H1 (cell line): ENCODE measurements around the gene OR9A2. TPM values are rescaled to one million over a fixed set of nuclear protein-coding genes. Genes with fewer than 3 reads are reported as not detected.

Experiments
- CTCF ChIA-PET: fragments of 300-600 bp; sonication (Branson Sonifier 250); formaldehyde crosslinking; loops from one replicate; lab custom pipeline; 2021; ENCODE audit not compliant: partially characterized antibody; lab: Charles Lee
- POLR2A ChIA-PET: fragments of 300-600 bp; sonication (Branson Sonifier 250); formaldehyde crosslinking; loops from one replicate; lab custom pipeline; 2021; ENCODE audit warnings: inconsistent platforms; ENCODE audit not compliant: partially characterized antibody; lab: Charles Lee
- DNase-seq, 2 experiments: peaks; one replicate each; pipeline versions ENCODE4 v3.0.0 to v3.0.0-alpha.2; 2010 to 2022; ENCODE audit warnings: low spot score in 2 of 2, low read depth in 1 of 2, mixed read lengths in 1 of 2
- FAIRE-seq: peaks from 2 replicates; lab custom pipeline; 2011; peaks lifted over from hg19 to GRCh38; lab: Jason Lieb, UNC
- H2AFZ ChIP-seq: 2 replicates; pipeline ENCODE4 v1.8.1; 2012; ENCODE audit warnings: low read length, inconsistent platforms
- H2AK5ac ChIP-seq: 2 replicates; pipeline ENCODE4 v1.6.1; 2013; ENCODE audit warnings: low read depth, low read length
- H2BK120ac ChIP-seq: replicated peaks from 2 replicates; pipeline ENCODE3; 2013; ENCODE audit warnings: low read depth, low read length, inconsistent platforms
- H2BK12ac ChIP-seq: 2 replicates; pipeline ENCODE4 v1.6.1; 2013; ENCODE audit warnings: low read depth, low read length
- H2BK15ac ChIP-seq: 2 replicates; pipeline ENCODE4 v1.6.1; 2013; ENCODE audit warnings: low read length
- H2BK20ac ChIP-seq: 2 replicates; pipeline ENCODE4 v1.6.1; 2013; ENCODE audit warnings: low read length
- H2BK5ac ChIP-seq: 2 replicates; pipeline ENCODE4 v1.6.1; 2013; ENCODE audit warnings: low read depth, low read length
- H3K14ac ChIP-seq: 2 replicates; pipeline ENCODE4 v1.6.1; 2013; ENCODE audit warnings: inconsistent platforms; ENCODE audit not compliant: insufficient read length
- H3K18ac ChIP-seq: 2 replicates; pipeline ENCODE4 v1.6.1; 2013; ENCODE audit warnings: low read length; ENCODE audit errors: extremely low read depth
- H3K23ac ChIP-seq: 2 replicates; pipeline ENCODE4 v1.6.1; 2013; ENCODE audit warnings: inconsistent platforms; ENCODE audit not compliant: insufficient read length
- H3K23me2 ChIP-seq: 2 replicates; pipeline ENCODE4 v1.6.1; 2013; ENCODE audit warnings: low read depth, low read length
- H3K27ac ChIP-seq: 2 replicates; pipeline ENCODE4 v1.6.1; 2011; ENCODE audit warnings: low read depth, low read length, inconsistent platforms
- H3K27me3 ChIP-seq, 4 experiments: replicated peaks in 1 of 4; 1 replicate in 1 of 4; 2 replicates in 3 of 4; pipeline versions ENCODE4 v1.6.1 to v1.8.1; 2011 to 2013; ENCODE audit warnings: low read length in 3 of 4, mild to moderate bottlenecking in 3 of 4, inconsistent platforms in 2 of 4, mixed read lengths in 2 of 4, moderate library complexity in 1 of 4; ENCODE audit not compliant: control insufficient read depth in 3 of 4, insufficient read depth in 3 of 4; ENCODE audit errors: extremely low read depth in 1 of 4
- H3K36me3 ChIP-seq, 4 experiments: 2 replicates each; pipeline versions ENCODE4 v1.6.1 to v1.8.1; 2011 to 2013; ENCODE audit warnings: mild to moderate bottlenecking in 4 of 4, low read length in 3 of 4, moderate library complexity in 2 of 4, control low read depth in 1 of 4, inconsistent platforms in 1 of 4; ENCODE audit not compliant: insufficient read depth in 4 of 4, control insufficient read depth in 2 of 4
- H3K4ac ChIP-seq: replicated peaks from 2 replicates; pipeline ENCODE3; 2013; ENCODE audit warnings: low read length, low read depth, mixed read lengths, inconsistent platforms; ENCODE audit not compliant: insufficient read length
- H3K4me1 ChIP-seq, 4 experiments: replicated peaks in 1 of 4; 1 replicate in 1 of 4; 2 replicates in 3 of 4; pipeline versions ENCODE4 v1.6.1 to v1.8.1; 2011 to 2013; ENCODE audit warnings: low read length in 3 of 4, inconsistent platforms in 2 of 4, mixed read lengths in 1 of 4; ENCODE audit not compliant: insufficient read depth in 4 of 4, control insufficient read depth in 3 of 4
- H3K4me2 ChIP-seq, 2 experiments: 2 replicates each; pipeline versions ENCODE4 v1.6.1 to v1.8.1; 2011 to 2013; ENCODE audit warnings: low read depth in 2 of 2, low read length in 2 of 2, control low read depth in 1 of 2, inconsistent platforms in 1 of 2, mild to moderate bottlenecking in 1 of 2; ENCODE audit not compliant: insufficient read depth in 1 of 2
- H3K4me3 ChIP-seq, 4 experiments: fragments of 200-600, 300-600 bp in 1 of 4; sonication (generic), shearing (Covaris generic), sonication (Bioruptor Twin) in 1 of 4; 2 replicates each; pipeline versions ENCODE4 v1.5.1 to v1.8.1; 2011 to 2016; ENCODE audit warnings: low read length in 4 of 4, low read depth in 3 of 4, control low read depth in 2 of 4, inconsistent platforms in 2 of 4, mild to moderate bottlenecking in 2 of 4, mixed read lengths in 1 of 4, moderate library complexity in 1 of 4; ENCODE audit not compliant: insufficient read depth in 2 of 4; ENCODE audit errors: extremely low read depth in 1 of 4
- H3K56ac ChIP-seq: replicated peaks from 2 replicates; pipeline ENCODE3; 2013; ENCODE audit warnings: low read depth, mild to moderate bottlenecking, mixed read lengths, low read length, inconsistent platforms; ENCODE audit not compliant: insufficient read length
- H3K79me1 ChIP-seq: 2 replicates; pipeline ENCODE4 v1.6.1; 2013; ENCODE audit warnings: low read depth, low read length, control low read depth
- H3K79me2 ChIP-seq, 2 experiments: 2 replicates each; pipeline versions ENCODE4 v1.6.1 to v1.8.1; 2012 to 2013; ENCODE audit warnings: low read length in 2 of 2, mild to moderate bottlenecking in 2 of 2, inconsistent platforms in 1 of 2; ENCODE audit not compliant: insufficient read depth in 2 of 2, control insufficient read depth in 1 of 2
- H3K9ac ChIP-seq, 4 experiments: replicated peaks in 1 of 4; 1 replicate in 1 of 4; 2 replicates in 3 of 4; pipeline versions ENCODE4 v1.6.1 to v1.8.1; 2011 to 2013; ENCODE audit warnings: low read depth in 3 of 4, low read length in 3 of 4, control low read depth in 2 of 4, mild to moderate bottlenecking in 2 of 4, moderate library complexity in 2 of 4, inconsistent platforms in 1 of 4; ENCODE audit errors: extremely low read depth in 1 of 4
- H3K9me3 ChIP-seq, 2 experiments: 2 replicates each; pipeline versions ENCODE4 v1.6.1 to v1.8.1; 2012 to 2013; ENCODE audit warnings: mild to moderate bottlenecking in 2 of 2, moderate library complexity in 2 of 2, control low read depth in 1 of 2, inconsistent platforms in 1 of 2, low read depth in 1 of 2, low read length in 1 of 2, mixed read lengths in 1 of 2; ENCODE audit not compliant: insufficient read depth in 2 of 2
- H4K20me1 ChIP-seq, 2 experiments: replicated peaks in 1 of 2; 2 replicates each; pipeline versions ENCODE3 to v1.8.1; 2011 to 2013; ENCODE audit warnings: inconsistent platforms in 2 of 2, low read length in 2 of 2, mild to moderate bottlenecking in 1 of 2; ENCODE audit not compliant: insufficient read depth in 2 of 2, control insufficient read depth in 1 of 2
- H4K5ac ChIP-seq: 2 replicates; pipeline ENCODE4 v1.6.1; 2013; ENCODE audit warnings: low read length, low read depth, mixed read lengths, inconsistent platforms; ENCODE audit not compliant: insufficient read length
- H4K8ac ChIP-seq: 2 replicates; pipeline ENCODE4 v1.8.0; 2013; ENCODE audit warnings: mild to moderate bottlenecking, moderate library complexity, low read length, inconsistent platforms; ENCODE audit not compliant: insufficient read depth; ENCODE audit errors: extremely low read depth
- H4K91ac ChIP-seq: replicated peaks from 2 replicates; pipeline ENCODE3; 2013; ENCODE audit warnings: low read length, mixed read lengths, inconsistent platforms; ENCODE audit not compliant: insufficient read length
- BACH1 ChIP-seq: IDR thresholded peaks from 2 replicates; pipeline ENCODE4 v1.6.1; 2012; ENCODE audit warnings: low read length, improper control_type of control experiment
- CBX5 ChIP-seq: fragments of 300-800, 300-1000 bp; sonication (generic); IDR thresholded peaks from 2 replicates; pipeline ENCODE4 v1.7.1; 2016; ENCODE audit warnings: antibody characterized with exemption, low read length, low read depth
- CHD1 ChIP-seq: IDR thresholded peaks from 2 replicates; pipeline ENCODE4 v1.6.1; 2012; ENCODE audit warnings: low read depth, low read length, improper control_type of control experiment
- EZH2 ChIP-seq: fragments of 200-600 bp; sonication (generic); IDR thresholded peaks from 2 replicates; pipeline ENCODE4 v1.7.1; 2012; ENCODE audit warnings: low read depth, mild to moderate bottlenecking, moderate library complexity, low read length, inconsistent platforms; ENCODE audit not compliant: severe bottlenecking
- GABPA ChIP-seq: IDR thresholded peaks from 2 replicates; pipeline ENCODE4 v1.6.1; 2011; ENCODE audit warnings: mild to moderate bottlenecking, low read length, moderate library complexity, borderline replicate concordance; ENCODE audit not compliant: insufficient read depth
- PHF8 ChIP-seq: fragments of 200-600 bp; sonication (generic); conservative IDR thresholded peaks from 2 replicates; pipeline ENCODE4 v1.7.1; 2012; ENCODE audit warnings: low read depth, mild to moderate bottlenecking, inconsistent platforms, low read length, moderate library complexity
- RAD21 ChIP-seq, 2 experiments: IDR thresholded peaks in 1 of 2; conservative IDR thresholded peaks in 1 of 2; 2 replicates each; pipeline ENCODE4 v1.6.1; 2011; ENCODE audit warnings: low read depth in 2 of 2, low read length in 2 of 2, improper control_type of control experiment in 1 of 2, inconsistent platforms in 1 of 2, mild to moderate bottlenecking in 1 of 2, moderate library complexity in 1 of 2
- SIX5 ChIP-seq: IDR thresholded peaks from 2 replicates; pipeline ENCODE4 v1.6.1; 2011; ENCODE audit warnings: mild to moderate bottlenecking, low read depth, low read length
- WGBS, 2 experiments: shearing (Covaris generic) in 1 of 2; methylation state at CpG; one replicate each; pipeline versions ENCODE4 v1.1.6 to v1.1.7; 2013 to 2015; ENCODE audit warnings: low lambda C conversion rate in 2 of 2, mixed read lengths in 2 of 2, inconsistent platforms in 1 of 2, low coverage in 1 of 2, missing lambda C conversion rate in 1 of 2; ENCODE audit not compliant: insufficient replicate concordance in 2 of 2, insufficient coverage in 1 of 2, insufficient read length in 1 of 2; ENCODE audit errors: extremely low coverage in 1 of 2, missing lambda C conversion rate in 1 of 2; 5-methylcytosine and 5-hydroxymethylcytosine counted together
- polyA plus RNA-seq, 7 experiments: library from polyadenylated mRNA; depleted of rRNA in 3 of 7; stranded (reverse) in 5 of 7; unstranded in 2 of 7; fragments of >200 nt in 5 of 7; fragments of 200-250 nt in 2 of 7; gene quantifications; 1 replicate in 5 of 7; 2 replicates in 1 of 7; 4 replicates in 1 of 7; pipeline versions ENCODE4 v1.2.1 to v1.2.3, GENCODE V29; 2011 to 2013; ENCODE audit warnings: missing spikeins in 2 of 7, mixed read lengths in 2 of 7
- total RNA-seq: library from RNA; stranded (reverse); fragmentation: NEBNext Ultra II Directional; extraction: Animal tissue kit (Norgen Biotek cat#: 25700); gene quantifications from 2 replicates; pipeline ENCODE4 v1.2.1, GENCODE V29; 2021

Gene OR9A2
- total and polyA plus RNA-seq, 2 of the 8 experiments (the other 6 are each of a cell fraction or from before 2014, with no cell fraction given), result not detected

DNA sequence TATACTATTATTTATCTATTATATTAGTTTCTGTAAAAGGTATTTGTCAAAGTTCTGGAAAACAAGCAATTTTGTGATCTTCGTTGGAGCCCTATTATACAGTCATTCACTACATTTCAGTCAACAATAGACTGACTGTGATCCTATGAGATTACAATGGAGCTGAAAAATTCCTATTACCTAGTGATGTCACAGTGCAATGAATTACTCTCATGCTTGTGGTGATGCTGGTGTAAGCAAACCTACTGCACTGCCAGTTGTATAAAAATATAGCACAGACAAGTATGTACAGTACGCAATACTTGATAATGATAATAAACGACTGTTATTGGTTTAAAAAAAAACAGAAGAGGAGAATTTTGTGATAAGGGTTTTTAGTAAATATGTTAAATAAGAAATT is 46.6 kb upstream of the OR9A2 start:
- CTCF ChIA-PET, result no interaction called here
- no peak overlapping the region for H3K4me3 ChIP-seq
- FAIRE-seq, result no peak

More for the DNA sequence above, 46.6 kb upstream of the OR9A2 start:
- 92 to 100% methylated on average over 1 to 3 of the region's 3 CpGs for WGBS, 2 experiments
- Histone ChIP-seq H2AFZ (no peak overlapping the region), H4K20me1 (no peaks in the 10 kb centered on the region), H2BK20ac (no peak overlapping the region), H3K79me1 (no peaks in the 10 kb centered on the region), H3K79me2 (no peaks in the 10 kb centered on the region), H3K27ac (no peak overlapping the region), H4K8ac (no peak overlapping the region), H3K9ac (no peak overlapping the region)
- POLR2A ChIA-PET, result no interaction called here
- no peak for TF ChIP-seq PHF8
- no peak for TF ChIP-seq CBX5
- TF ChIP-seq RAD21 (IDR thresholded peaks at IDR 0.05 in 1 of 2, conservative IDR thresholded peaks at IDR 0.05 in 1 of 2; ENCODE audit: low read depth in 2 of 2, low read length in 2 of 2), result no peak
- no peak for TF ChIP-seq GABPA
- no peak for TF ChIP-seq SIX5
- TF ChIP-seq BACH1, result no peak
- TF ChIP-seq CHD1, result no peak
- no peak for TF ChIP-seq EZH2
- TF ChIP-seq, all 59 proteins: peak for 0
- Histone ChIP-seq H3K9me3 (peaks cover 0 to 3% of the 10 kb centered on the region in 2 experiments; a peak in 1 of 4 replicates), H2BK120ac (no peak overlapping the region), H2BK12ac (no peak overlapping the region), H4K5ac (no peak overlapping the region), H3K23ac (no peak overlapping the region), H3K4me2 (no peak overlapping the region), H2AK5ac (no peak overlapping the region), H3K36me3 (no peaks in the 10 kb centered on the region), H3K4me1 (peaks cover 0 to 6% (median 2%) of the 10 kb centered on the region in 4 experiments; a peak in 2 of 7 replicates), H3K27me3 (peaks cover 0 to 1% (median 0%) of the 10 kb centered on the region in 4 experiments; a peak in 1 of 7 replicates), H3K23me2 (no peaks in the 10 kb centered on the region), H3K4ac (no peak overlapping the region), H2BK15ac (no peak overlapping the region), H3K18ac (no peak overlapping the region), H3K56ac (no peak overlapping the region), H4K91ac (no peak overlapping the region), H2BK5ac (no peak overlapping the region), H3K14ac (no peak overlapping the region)
- no peak for DNase-seq
